NCI-H526 treated with DMSO at 0.1 percent for 48 hours (cell line): ENCODE results near the gene VGF.
"Not testable (repeated sequence)": the region's sequence is repeated elsewhere in the genome, so short reads cannot be mapped to it uniquely, and the experiment has no call there.

Experiments used
- DNase-seq: peaks from one replicate; lab custom pipeline; 2025; lab: John Stamatoyannopoulos, UW

VGF gene

GRCh38 chr7:101165075-101165957, at the start of gene VGF:
VGF (minus strand) TSS chr7:101165569; CDS start chr7:101164843, 726 bp downstream.
- DNase-seq, result peak; percentile 84

DNA sequence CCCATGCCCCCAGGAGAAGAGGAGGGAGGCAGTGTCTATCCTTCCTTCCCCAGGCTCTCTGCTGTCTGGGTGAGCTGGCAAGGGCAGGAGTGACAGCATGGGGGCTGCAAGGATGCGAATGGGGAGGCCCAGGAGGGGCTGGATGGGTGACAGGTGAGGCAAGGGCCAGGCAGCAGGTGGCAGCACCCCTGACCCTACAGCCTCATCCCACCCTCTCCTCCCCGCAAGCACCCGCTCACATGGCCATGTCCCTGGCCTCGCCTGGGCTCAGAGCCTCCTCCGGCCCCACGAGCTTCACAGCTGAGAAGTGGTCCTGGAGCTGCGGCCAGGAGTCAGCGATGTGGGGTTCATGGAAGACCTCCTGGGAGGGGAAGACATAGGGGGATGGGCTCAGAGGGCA, 46.6 kb upstream of the VGF start:
- DNase-seq, result no peak

GRCh38 chr7:101211501-101211900, 46.1 kb upstream of the VGF start:
- DNase-seq, result no peak

DNA sequence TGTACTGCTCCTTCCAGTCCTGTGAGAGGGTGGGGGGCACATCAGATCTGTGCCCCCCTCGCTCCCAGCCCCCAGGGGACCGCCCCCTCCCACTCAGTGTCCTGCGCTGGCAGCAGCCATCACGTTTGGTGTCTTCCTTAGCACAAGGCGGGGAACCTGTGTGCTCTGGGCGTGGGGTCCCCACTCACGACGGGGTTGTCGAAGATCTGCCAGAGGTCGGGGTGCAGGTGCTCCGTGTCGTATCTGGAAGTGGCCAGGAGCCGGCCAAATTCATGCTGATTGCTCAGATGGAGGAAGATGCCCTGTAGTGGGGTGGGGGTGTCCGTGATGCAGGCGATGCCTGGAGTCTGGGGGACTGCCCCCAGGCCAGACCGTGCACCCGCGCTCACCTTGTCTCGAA, 44.8 kb upstream of the VGF start:
- no peak for DNase-seq

DNA sequence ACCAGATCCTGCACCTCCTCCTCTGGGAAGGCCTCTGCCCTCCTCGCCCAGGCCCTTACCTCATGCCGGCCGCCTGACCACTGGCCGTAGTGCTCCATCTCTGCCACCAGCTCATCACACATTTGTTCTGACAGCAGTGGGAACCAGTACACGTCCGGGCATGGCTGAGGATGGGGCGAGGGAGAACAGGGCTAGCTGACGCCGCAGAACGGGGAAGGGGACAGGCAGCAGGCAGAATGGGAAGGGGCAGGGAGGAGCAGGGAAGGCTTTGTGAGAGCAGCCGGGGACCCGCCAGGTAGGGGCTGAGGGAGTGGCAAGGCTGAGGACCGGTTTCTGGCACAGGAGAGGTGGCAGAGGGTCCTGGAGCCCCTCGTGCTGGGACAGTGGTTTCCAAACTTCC, 43.4 kb upstream of the VGF start:
- DNase-seq, result no peak

DNA sequence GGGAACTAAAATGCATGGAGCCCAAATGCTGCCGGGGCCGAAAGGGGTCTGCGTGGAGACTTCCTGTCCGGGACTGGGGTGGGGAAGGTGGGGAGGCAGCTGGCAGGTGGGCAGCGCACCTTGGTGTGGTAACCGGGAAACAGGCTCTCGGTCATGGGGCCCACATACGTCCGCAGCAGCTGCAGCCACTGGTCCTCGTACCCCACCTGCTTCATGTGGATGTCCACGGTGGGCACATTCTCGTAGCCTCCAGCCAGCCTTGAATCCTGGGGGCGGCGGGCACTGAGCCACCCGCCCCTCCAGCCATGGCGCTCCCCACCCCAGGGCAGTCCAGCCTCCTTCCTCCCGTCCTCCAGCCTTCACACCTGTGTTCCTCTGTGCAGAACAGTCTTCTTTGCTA, 42.1 kb upstream of the VGF start:
- DNase-seq, result no peak

DNA sequence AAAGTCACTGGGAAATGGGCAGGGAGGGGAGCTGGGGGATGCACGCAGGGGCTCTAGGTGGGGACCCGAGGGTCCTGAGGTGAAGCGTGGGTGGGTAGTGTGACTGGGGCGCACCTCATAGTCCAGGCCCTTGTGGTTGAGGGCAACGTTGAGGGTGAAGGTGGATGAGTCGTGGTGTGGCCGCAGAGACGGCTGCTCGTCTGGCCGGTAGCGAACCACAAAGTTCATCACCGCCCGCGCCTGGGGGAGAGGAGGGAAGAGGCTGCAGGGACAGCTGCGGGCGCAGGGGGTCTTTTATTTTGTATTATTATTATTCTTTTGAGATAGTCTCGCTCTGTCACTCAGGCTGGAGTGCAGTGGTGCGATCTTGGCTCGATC, 41.3 kb upstream of the VGF start:
- no peak for DNase-seq

- no peak for DNase-seq
Observed at GRCh38 chr7:101205901-101206664, 40.7 kb upstream of the VGF start.

DNA sequence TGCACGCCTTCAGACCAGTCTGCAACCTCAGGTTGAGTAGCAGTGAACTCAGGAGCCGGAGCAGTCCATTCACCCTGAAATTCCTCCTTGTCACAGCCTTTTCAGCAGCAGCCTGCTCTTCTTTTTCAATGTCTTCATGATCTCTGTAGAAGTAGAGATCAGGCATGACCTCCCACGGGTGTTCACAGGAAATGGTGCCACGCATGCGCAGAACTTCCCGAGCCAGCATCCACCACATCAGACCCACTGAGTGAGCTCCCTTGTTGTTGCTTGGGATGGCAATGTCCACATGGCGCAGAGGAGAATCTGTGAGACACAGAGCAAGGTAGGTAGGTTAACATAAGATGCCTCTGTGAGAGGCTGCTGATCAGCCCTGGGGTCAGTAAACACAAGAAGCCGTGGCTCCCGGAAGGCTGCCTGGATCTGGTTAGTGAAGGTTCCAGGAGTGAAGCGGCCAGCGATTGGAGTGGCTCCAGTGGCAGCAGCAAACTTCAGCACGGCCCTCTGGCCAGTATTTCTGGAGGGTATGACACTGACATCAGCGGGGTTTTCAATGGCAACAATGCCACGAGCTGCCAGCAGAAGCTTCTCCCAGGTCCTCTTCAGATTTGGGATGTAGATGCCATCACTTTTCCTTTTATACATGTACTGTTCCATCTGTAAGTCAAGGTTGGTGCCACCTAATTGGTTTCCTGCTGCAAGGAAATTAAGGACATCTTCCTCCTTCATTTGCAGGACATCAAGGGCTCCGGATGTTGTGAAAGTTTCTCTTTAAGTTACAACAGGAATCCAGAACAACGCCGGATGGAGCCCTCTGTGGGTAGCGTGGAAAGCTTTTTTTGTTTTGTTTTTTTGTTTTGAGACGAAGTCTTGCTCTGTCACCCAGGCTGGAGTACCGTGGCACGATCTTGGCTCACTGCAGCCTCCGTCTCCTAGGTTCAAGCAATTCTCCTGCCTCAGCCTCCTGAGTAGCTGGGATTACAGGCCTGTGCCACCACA, 38.7 kb upstream of the VGF start:
- DNase-seq, result not testable (repeated sequence)

- DNase-seq, result no peak
Observed at GRCh38 chr7:101202603-101202918, 37.2 kb upstream of the VGF start.

DNA sequence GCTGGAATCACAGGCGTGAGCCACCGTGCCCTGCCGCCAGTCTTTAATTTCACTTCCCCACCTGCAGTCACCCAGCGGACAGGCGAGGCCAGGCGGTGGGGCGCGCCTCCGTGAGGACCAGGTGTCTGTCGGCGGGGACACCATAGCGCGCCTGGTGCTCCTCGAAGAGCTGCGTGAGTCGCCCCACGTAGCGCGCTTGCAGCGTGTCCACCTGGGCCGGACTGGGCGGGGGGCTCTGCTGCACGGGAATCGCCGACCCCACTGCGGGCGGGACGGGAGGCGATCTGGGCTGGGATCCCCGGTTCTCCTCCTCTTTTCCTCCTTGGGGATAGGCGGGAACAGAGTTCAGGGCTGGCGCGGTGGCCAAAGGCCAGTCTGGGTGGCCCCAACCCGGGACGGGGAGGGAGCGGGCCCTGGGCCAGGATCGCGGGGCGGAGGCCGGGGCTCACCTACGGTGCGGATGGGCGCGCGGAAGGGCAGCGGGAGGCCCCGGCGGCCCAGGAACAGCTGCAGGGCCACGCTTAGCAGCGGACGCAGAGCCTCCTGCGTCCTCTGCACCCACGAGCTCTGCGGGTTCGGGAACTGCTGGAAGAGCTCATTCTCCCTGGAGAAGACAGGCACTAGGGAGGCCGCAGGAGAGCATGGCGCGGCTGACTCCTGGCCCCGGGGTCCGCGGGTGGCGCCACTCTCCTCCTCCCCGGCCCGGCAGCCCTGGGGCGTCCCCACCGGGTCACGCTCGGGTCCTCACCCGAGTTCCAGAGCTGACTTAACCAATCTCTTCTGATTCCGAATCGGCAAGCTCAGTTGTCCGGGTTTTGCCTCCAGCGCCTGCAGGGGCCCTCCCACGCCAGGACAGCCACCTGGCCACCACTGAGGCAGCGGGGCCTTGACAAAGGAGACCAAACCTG, 36.6 kb upstream of the VGF start:
- DNase-seq, result no peak

- no peak for DNase-seq
Observed at GRCh38 chr7:101200862-101201599, 35.7 kb upstream of the VGF start, which contains the start of gene MOGAT3. MOGAT3 (minus strand) TSS chr7:101201036; CDS start chr7:101200854, 182 bp downstream.

- no peak for DNase-seq
Observed at GRCh38 chr7:101200504-101200861, 35.1 kb upstream of the VGF start.

DNA sequence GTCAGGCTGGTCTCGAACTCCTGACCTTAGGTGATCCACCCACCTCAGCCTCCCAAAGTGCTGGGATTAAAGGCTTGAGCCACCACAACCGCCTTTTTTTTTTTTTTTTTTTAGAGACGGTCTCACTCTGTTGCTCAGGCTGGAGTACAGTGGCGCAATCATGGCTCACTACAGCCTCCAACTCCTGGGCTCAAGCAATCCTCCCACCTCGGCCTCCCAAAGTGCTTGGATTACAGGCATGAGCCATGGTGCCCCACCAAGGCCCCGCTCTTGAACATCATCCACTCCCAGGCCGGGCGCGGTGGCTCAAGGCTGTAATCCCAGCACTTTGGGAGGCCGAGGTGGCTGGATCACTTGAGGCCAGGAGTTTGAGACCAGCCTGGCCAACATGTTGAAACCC, 34.2 kb upstream of the VGF start:
- not testable (repeated sequence) for DNase-seq

DNA sequence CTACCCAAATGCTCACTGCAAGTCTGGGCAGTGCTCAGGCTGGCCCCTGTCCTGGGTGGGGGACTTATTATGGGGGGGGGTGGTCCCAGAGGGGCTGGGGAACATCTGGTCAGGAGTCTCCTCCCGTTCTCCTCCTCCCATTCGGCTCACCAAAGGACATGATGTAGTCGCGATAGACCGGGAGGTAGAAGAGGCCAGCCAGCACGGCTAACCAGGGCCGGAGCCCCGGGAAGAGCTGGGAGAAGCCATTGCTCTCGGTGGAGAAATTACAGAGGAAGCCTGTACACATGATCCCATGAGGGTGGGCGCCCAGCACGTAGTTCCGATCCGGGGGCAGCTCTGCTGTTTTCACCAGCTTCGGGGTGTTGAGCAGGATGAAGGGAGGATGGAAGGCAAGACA, 33.1 kb upstream of the VGF start:
- DNase-seq, result no peak

DNA sequence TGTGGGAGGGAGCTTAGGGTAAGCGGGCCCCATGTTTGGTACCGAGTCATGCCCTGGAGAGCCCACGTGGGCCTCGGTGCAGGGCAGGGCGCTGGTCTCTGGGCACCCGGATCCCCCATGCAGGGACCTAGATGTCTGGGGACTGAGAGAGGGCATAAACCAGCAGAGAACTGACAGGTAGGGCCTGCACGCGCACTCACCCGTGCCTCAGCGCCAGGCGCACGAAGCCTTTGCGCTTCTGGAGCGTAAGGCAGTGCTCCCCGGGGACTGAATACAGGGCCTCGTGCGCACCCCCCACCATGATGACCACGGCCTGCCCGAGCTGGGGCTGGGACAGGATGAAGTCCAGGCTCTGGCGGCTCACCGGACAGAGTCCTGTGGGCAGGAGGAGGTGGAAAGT, 32.6 kb upstream of the VGF start:
- DNase-seq, result no peak

- DNase-seq, result no peak
Observed at GRCh38 chr7:101195884-101196283, 30.5 kb upstream of the VGF start.

DNA sequence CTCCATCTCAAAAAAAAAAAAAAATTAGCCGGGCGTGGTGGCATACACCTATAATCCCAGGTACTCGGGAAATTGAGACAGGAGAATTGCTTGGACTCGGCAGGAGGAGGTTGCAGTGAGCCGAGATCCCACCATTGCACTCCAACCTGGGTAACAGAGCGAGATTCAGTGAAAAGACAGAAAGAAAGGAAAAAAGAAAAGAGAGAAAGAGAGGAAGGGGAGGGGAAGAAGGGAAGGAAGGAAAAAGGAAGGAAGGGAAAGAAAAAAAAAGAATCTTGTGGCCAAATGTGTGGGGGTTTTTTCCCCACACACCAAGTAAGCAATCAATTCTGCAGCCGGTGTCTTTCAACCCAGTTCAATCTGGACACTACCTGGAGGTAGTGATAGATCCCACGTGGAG, 23.7 kb upstream of the VGF start:
- DNase-seq, result no peak

- DNase-seq, result no peak
Observed at GRCh38 chr7:101186844-101187428, 21.6 kb upstream of the VGF start.

DNA sequence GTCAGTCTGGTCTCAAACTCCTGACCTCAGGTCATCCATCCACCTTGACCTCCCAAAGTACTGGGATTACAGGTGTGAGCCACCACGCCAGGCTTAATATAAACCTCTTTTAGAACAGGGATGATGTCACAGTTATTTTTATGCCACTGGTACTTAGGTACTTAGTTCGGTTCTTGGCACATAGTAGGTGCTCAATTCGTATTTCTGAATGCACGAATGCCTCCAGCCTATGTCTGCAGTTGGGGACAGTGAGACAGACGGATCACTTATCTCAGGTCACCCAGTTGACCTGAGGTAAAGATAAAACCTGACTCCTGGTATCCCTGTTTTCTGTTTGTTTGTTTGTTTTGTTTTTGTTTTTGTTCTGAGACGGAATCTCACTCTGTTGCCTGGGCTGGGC, 20.8 kb upstream of the VGF start:
- no peak for DNase-seq
